Stomach (tissue), 9 donors: ENCODE data around the gene YOD1. TPM values are rescaled to one million over a fixed set of nuclear protein-coding genes. Genes with fewer than 3 reads are reported as not detected.
A peak's percentile ranks its signal among the peaks of the same experiment; 100 is the strongest.

Experiments used
- DNase-seq, 2 donors: peaks; one replicate each; pipeline versions ENCODE4 v3.0.0 to v3.0.0-alpha.2; 2013 to 2019
- H3K27ac ChIP-seq, 5 donors: fragments of 200-600 bp in 4 of 5; sonication (generic) in 4 of 5; one replicate each; pipeline ENCODE4 v1.5.1; 2013 to 2019; ENCODE audit warnings: mild to moderate bottlenecking in 1 of 5, moderate library complexity in 1 of 5
- H3K27me3 ChIP-seq, 3 donors: fragments of 200-600 bp; sonication (generic); one replicate each; pipeline ENCODE4 v1.5.1; 2017 to 2019; ENCODE audit warnings: mixed run types in 1 of 3
- H3K36me3 ChIP-seq, 4 donors: fragments of 200-600 bp; sonication (generic); 1 replicate in 3 of 4; 2 replicates in 1 of 4; pipeline ENCODE4 v1.5.1; 2016 to 2019
- H3K4me1 ChIP-seq, 4 donors: fragments of 200-600 bp; sonication (generic); one replicate each; pipeline ENCODE4 v1.5.1; 2016 to 2019
- H3K4me3 ChIP-seq, 4 donors: fragments of 200-600 bp; sonication (generic) in 3 of 4; one replicate each; pipeline ENCODE4 v1.5.1; 2016 to 2019; ENCODE audit warnings: mild to moderate bottlenecking in 1 of 4
- H3K9me3 ChIP-seq, 4 donors: fragments of 200-600 bp; sonication (generic); one replicate each; pipeline ENCODE4 v1.5.1; 2016 to 2019
- CTCF ChIP-seq, 7 experiments: fragments of 450-650 bp in 4 of 7; fragments of 200-600 bp in 3 of 7; sonication (generic) in 3 of 7; IDR thresholded peaks; one replicate each; pipeline ENCODE4 v1.5.1; 2016 to 2019; ENCODE audit warnings: antibody characterized with exemption in 7 of 7, control low read depth in 2 of 7, mild to moderate bottlenecking in 1 of 7
- EP300 ChIP-seq: sonication (generic); formaldehyde crosslinking; IDR thresholded peaks from one replicate; pipeline ENCODE4 v1.6.1; 2017; ENCODE audit warnings: antibody characterized with exemption
- POLR2A ChIP-seq, 4 donors: fragments of 450-650 bp; IDR thresholded peaks; one replicate each; pipeline ENCODE4 v1.6.1; 2016; ENCODE audit warnings: antibody characterized with exemption in 4 of 4, control low read depth in 2 of 4, mild to moderate bottlenecking in 1 of 4, moderate library complexity in 1 of 4
- POLR2AphosphoS5 ChIP-seq, 3 donors: sonication (generic); formaldehyde crosslinking; IDR thresholded peaks; one replicate each; pipeline ENCODE4 v1.6.1; 2016; ENCODE audit warnings: antibody characterized with exemption in 3 of 3
- WGBS, 5 donors: extraction: QIAGEN DNeasy Blood & Tissue Kit in 3 of 5; methylation state at CpG; one replicate each; pipeline versions ENCODE4 v1.1.5 to v1.1.7; 2013 to 2018; 5-methylcytosine and 5-hydroxymethylcytosine counted together
- intact Hi-C: fragments of 100-400 bp; cut with DNase I; formaldehyde crosslinking; loops from one replicate; pipeline ENCODE4 v1.15.1; 2023; ENCODE audit warnings: low total_unique reads
- polyA plus RNA-seq, 3 donors: library from polyadenylated mRNA; stranded (reverse); fragments of 200-250 nt; gene quantifications; one replicate each; pipeline ENCODE4 v1.2.3, GENCODE V29; 2013
- total RNA-seq, 5 donors: library from RNA; depleted of rRNA; stranded (reverse); fragments of >200 nt; gene quantifications; one replicate each; pipeline versions ENCODE4 v1.1.0 to v1.2.3, GENCODE V29; 2014 to 2016
- donor health status: healthy with polysubstance abuse.
- donor health status: Bipolar disorder and iron deficiency.
- donor health status: healthy.

Gene YOD1
- total and polyA plus RNA-seq, 8 donors: 1.5 to 47.9 (median 4.8) TPM

GRCh38 chr1:207071426-207071825 lies 20.4 kb upstream of the YOD1 start:
- peaks cover 0 to 31% (median 5%) of the 10 kb centered on the region in 4 donors for H3K4me1 ChIP-seq
- H3K27me3 ChIP-seq: no peaks in the 10 kb centered on the region
- intact Hi-C loops: no loop called here
- TF ChIP-seq POLR2A (IDR thresholded peaks at IDR 0.05) (no peak), POLR2AphosphoS5 (IDR thresholded peaks at IDR 0.05) (no peak)
- 87 to 89% (median 88%) methylated on average over 6 of the region's 6 CpGs for WGBS, 5 donors
- no peak overlapping the region for H3K4me3 ChIP-seq
- no peak for DNase-seq
- peaks cover 44 to 94% (median 88%) of the 10 kb centered on the region in 4 donors for H3K36me3 ChIP-seq
- no peaks in the 10 kb centered on the region for H3K9me3 ChIP-seq
- H3K27ac ChIP-seq: no peak overlapping the region

GRCh38 chr1:207070811-207071210 lies 19.8 kb upstream of the YOD1 start:
- 82 to 89% (median 88%) methylated on average over 4 of the region's 4 CpGs for WGBS, 5 donors
- Histone ChIP-seq H3K27me3 (no peaks in the 10 kb centered on the region), H3K4me3 (no peak overlapping the region), H3K4me1 (peaks cover 0 to 31% (median 5%) of the 10 kb centered on the region in 4 donors), H3K36me3 (peaks cover 44 to 97% (median 94%) of the 10 kb centered on the region in 4 donors), H3K27ac (peak overlapping the region in 2 of 5 donors; percentile 55 to 64), H3K9me3 (no peaks in the 10 kb centered on the region)
- no peak for DNase-seq
- intact Hi-C loops: no loop called here
- TF ChIP-seq EP300: no peak
- no peak for TF ChIP-seq POLR2AphosphoS5 (IDR thresholded peaks at IDR 0.05)
- TF ChIP-seq CTCF (IDR thresholded peaks at IDR 0.05): no peak
- TF ChIP-seq POLR2A (IDR thresholded peaks at IDR 0.05): no peak

- intact Hi-C loops: no loop called here
Measured at GRCh38 chr1:207069858-207070506, 19.0 kb upstream of the YOD1 start.

GRCh38 chr1:207069061-207069460 lies 18.1 kb upstream of the YOD1 start:
- Histone ChIP-seq H3K27ac (peak overlapping the region in 2 of 5 donors; percentile 55 to 64), H3K4me3 (no peak overlapping the region), H3K4me1 (peaks cover 0 to 40% (median 17%) of the 10 kb centered on the region in 4 donors), H3K9me3 (no peaks in the 10 kb centered on the region), H3K27me3 (no peaks in the 10 kb centered on the region), H3K36me3 (peaks cover 48 to 98% (median 96%) of the 10 kb centered on the region in 4 donors)
- no peak for DNase-seq
- intact Hi-C loops: no loop called here
- 84 to 90% (median 89%) methylated on average over 3 of the region's 3 CpGs for WGBS, 5 donors
- no peak for TF ChIP-seq CTCF (IDR thresholded peaks at IDR 0.05)
- TF ChIP-seq POLR2A (IDR thresholded peaks at IDR 0.05): no peak
- TF ChIP-seq EP300: no peak
- TF ChIP-seq POLR2AphosphoS5 (IDR thresholded peaks at IDR 0.05): no peak

More at GRCh38 chr1:207069858-207070506, 19.0 kb upstream of the YOD1 start:
- WGBS, 5 donors: 87 to 96% (median 90%) methylated on average over 5 of the region's 5 CpGs
- Histone ChIP-seq H3K27me3 (no peaks in the 10 kb centered on the region), H3K4me1 (peaks cover 0 to 31% (median 8%) of the 10 kb centered on the region in 4 donors), H3K4me3 (no peak overlapping the region), H3K27ac (peak overlapping the region in 2 of 5 donors; percentile 55 to 64), H3K36me3 (peaks cover 47 to 98% (median 97%) of the 10 kb centered on the region in 4 donors), H3K9me3 (no peaks in the 10 kb centered on the region)
- TF ChIP-seq POLR2A (IDR thresholded peaks at IDR 0.05) (no peak), CTCF (IDR thresholded peaks at IDR 0.05) (no peak), EP300 (no peak), POLR2AphosphoS5 (IDR thresholded peaks at IDR 0.05) (no peak)
- no peak for DNase-seq

- no peak for TF ChIP-seq CTCF (IDR thresholded peaks at IDR 0.05)
- TF ChIP-seq POLR2AphosphoS5 (IDR thresholded peaks at IDR 0.05): peak in 2 of 3 donors; percentile 26 to 37
- WGBS, 5 donors: 44 to 64% (median 58%) methylated on average over 5 of the region's 5 CpGs
- no peaks in the 10 kb centered on the region for H3K27me3 ChIP-seq
- peak overlapping the region in 4 of 5 donors; percentile 26 to 66 (median 50) for H3K27ac ChIP-seq
- no peak overlapping the region for H3K4me3 ChIP-seq
- peaks cover 50 to 100% (median 99%) of the 10 kb centered on the region in 4 donors for H3K36me3 ChIP-seq
- intact Hi-C loops: no loop called here
- H3K4me1 ChIP-seq: peaks cover 0 to 41% (median 19%) of the 10 kb centered on the region in 4 donors
- DNase-seq: peak in 1 of 2 donors; percentile 46
- H3K9me3 ChIP-seq: no peaks in the 10 kb centered on the region
Measured at GRCh38 chr1:207067665-207068064, 16.7 kb upstream of the YOD1 start.
